ENCODE results near the gene CPN2.

- TF ChIP-seq PRDM15 (CRISPR knock-in tag; IDR thresholded peaks at IDR 0.05) (no peak), TCF7 (CRISPR knock-in tag; IDR thresholded peaks at IDR 0.05; ENCODE audit: low read depth) (no peak), CTCF (IDR thresholded peaks at IDR 0.05) (no peak), ELF4 (CRISPR knock-in tag; IDR thresholded peaks at IDR 0.05; ENCODE audit: low read depth) (no peak), ATF3 (CRISPR knock-in tag; conservative IDR thresholded peaks at IDR 0.05) (no peak), IRF2 (CRISPR knock-in tag; IDR thresholded peaks at IDR 0.05; ENCODE audit: borderline replicate concordance, low read depth) (no peak), ETV6 (CRISPR knock-in tag; IDR thresholded peaks at IDR 0.05) (no peak), ZSCAN18 (CRISPR knock-in tag; IDR thresholded peaks at IDR 0.05) (no peak)
These were observed 23.0 kb downstream of the CPN2 start for GRCh38 chr3:194328053-194328657.

Data from WTC11 (cell line).